Psoas muscle (tissue), 8 donors: ENCODE results near the gene CENPV. TPM values are rescaled to one million over a fixed set of nuclear protein-coding genes. Genes with fewer than 3 reads are reported as not detected.
A peak's percentile ranks its signal among the peaks of the same experiment; 100 is the strongest.

ENCODE experiments used
- ATAC-seq, 4 donors: fragments of 200-7000 bp; cut with Tn5 transposase; one replicate each; pipeline ENCODE4 v1.9.1; 2020; ENCODE audit warnings: moderate library complexity in 3 of 4, mild to moderate bottlenecking in 2 of 4
- DNase-seq, 2 donors: peaks; one replicate each; pipeline ENCODE4 v3.0.0-alpha.2; 2020
- H3K27ac ChIP-seq: fragments of 200-600 bp; one replicate; pipeline ENCODE4 v1.8.0; 2022
- H3K27me3 ChIP-seq, 3 donors: fragments of 200-600 bp in 1 of 3; one replicate each; pipeline versions ENCODE4 v1.6.1 to v1.8.0; 2013 to 2022; ENCODE audit warnings: low read length in 2 of 3, mild to moderate bottlenecking in 2 of 3, moderate library complexity in 1 of 3; ENCODE audit not compliant: insufficient read depth in 3 of 3
- H3K36me3 ChIP-seq, 2 donors: fragments of 200-600 bp in 1 of 2; one replicate each; pipeline versions ENCODE4 v1.6.1 to v1.8.0; 2013 to 2022; ENCODE audit warnings: low read depth in 1 of 2, mild to moderate bottlenecking in 1 of 2, moderate library complexity in 1 of 2; ENCODE audit not compliant: insufficient read depth in 1 of 2
- H3K4me1 ChIP-seq: fragments of 200-600 bp; one replicate; pipeline ENCODE4 v1.8.0; 2022
- H3K4me3 ChIP-seq: fragments of 200-600 bp; one replicate; pipeline ENCODE4 v1.8.0; 2022; ENCODE audit warnings: mild to moderate bottlenecking
- H3K9me3 ChIP-seq: fragments of 200-600 bp; one replicate; pipeline ENCODE4 v1.8.0; 2022
- CTCF ChIP-seq: fragments of 200-600 bp; IDR thresholded peaks from one replicate; pipeline ENCODE4 v1.8.0; 2022; ENCODE audit warnings: antibody characterized with exemption
- WGBS, 3 donors: extraction: QIAGEN DNeasy Blood & Tissue Kit; methylation state at CpG; one replicate each; pipeline versions ENCODE4 v1.1.6 to v1.1.7; 2013; 5-methylcytosine and 5-hydroxymethylcytosine counted together
- intact Hi-C, 2 donors: fragments of 100-400 bp; cut with DNase I; formaldehyde crosslinking; loops; one replicate each; pipeline versions ENCODE4 v1.11.0 to v1.14.2; 2022
- polyA plus RNA-seq, 3 donors: library from polyadenylated mRNA; stranded (reverse); fragments of 200-250 nt; gene quantifications; one replicate each; pipeline ENCODE4 v1.2.3, GENCODE V29; 2013
- total RNA-seq, 4 donors: library from RNA; stranded (reverse); fragmentation: NEBNext Ultra II Directional in 2 of 4; extraction: Animal tissue kit (Norgen Biotek cat#: 25700) in 2 of 4; gene quantifications; one replicate each; pipeline versions ENCODE4 v1.2.1 to v1.2.4, GENCODE V29; 2021 to 2023
- donor health status: healthy with polysubstance abuse.
- donor health status: DM: no; HTN: no; CAD: no; lungs with moderate emphysema.
- donor health status: Bipolar disorder and iron deficiency.
- donor health status: healthy.
- donor health status: DM: yes; HTN: yes; CAD: no.
- donor health status: DM: no; HTN: no; CAD: no.
- donor health status: DM: no; HTN: no; CAD: no.
- donor health status: DM: yes; HTN: yes; CAD: no.

Gene CENPV
- total and polyA plus RNA-seq, 7 donors = 29.6 to 68.3 (median 36.5) TPM

GRCh38 chr17:16348586-16348985 is 4.7 kb downstream of the CENPV start:
- no peak overlapping the region for H3K27ac ChIP-seq
- intact Hi-C loops = loop anchor here in 1 of 2 donors (5.0 kb wide), 1 partner anchor 814 kb away; no protein-coding TSS in a partner anchor

GRCh38 chr17:16346721-16347271 is 6.5 kb downstream of the CENPV start:
- Histone ChIP-seq H3K4me1 (peaks cover 7% of the 10 kb centered on the region), H3K27ac (no peak overlapping the region), H3K9me3 (no peaks in the 10 kb centered on the region), H3K4me3 (no peak overlapping the region), H3K36me3 (peaks cover 6 to 60% of the 10 kb centered on the region in 2 donors), H3K27me3 (no peaks in the 10 kb centered on the region)
- intact Hi-C loops = loop anchor here in 1 of 2 donors (5.0 kb wide), 1 partner anchor 816 kb away; no protein-coding TSS in a partner anchor
- no peak for DNase-seq
- 92 to 97% (median 94%) methylated on average over 6 of the region's 6 CpGs for WGBS, 3 donors
- no peak for TF ChIP-seq CTCF
- no peak for ATAC-seq

More at GRCh38 chr17:16348586-16348985, 4.7 kb downstream of the CENPV start:
- H3K4me1 ChIP-seq = peaks cover 11% of the 10 kb centered on the region
- DNase-seq (no peak), ATAC-seq (no peak)
- no peaks in the 10 kb centered on the region for H3K9me3 ChIP-seq
- TF ChIP-seq CTCF = no peak
- 91 to 96% (median 93%) methylated on average over 6 of the region's 6 CpGs for WGBS, 3 donors
- H3K36me3 ChIP-seq = peaks cover 6 to 44% of the 10 kb centered on the region in 2 donors
- H3K27me3 ChIP-seq = no peaks in the 10 kb centered on the region
- no peak overlapping the region for H3K4me3 ChIP-seq

DNA sequence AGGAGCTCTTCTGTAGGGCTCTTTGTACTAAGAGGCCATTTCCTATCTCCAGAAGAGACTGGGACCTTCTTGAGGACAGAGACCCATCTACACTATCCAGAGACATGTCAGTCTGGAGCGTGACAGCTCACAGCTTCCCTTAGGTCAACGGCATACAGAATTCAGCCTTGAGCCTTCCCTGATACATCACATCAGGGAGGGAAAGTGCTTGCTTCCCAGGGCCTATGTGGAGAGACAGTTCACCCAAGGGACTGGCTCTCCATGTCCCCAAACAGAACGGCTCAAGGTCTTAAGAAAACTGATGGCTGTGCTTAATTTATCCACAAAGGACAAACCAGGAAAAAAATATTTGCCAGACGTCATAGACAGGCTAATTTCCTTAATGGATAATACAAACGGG is 7.7 kb downstream of the CENPV start:
- H3K4me1 ChIP-seq = peaks cover 5% of the 10 kb centered on the region
- no peak overlapping the region for H3K4me3 ChIP-seq
- ATAC-seq (no peak), DNase-seq (no peak)
- no peak overlapping the region for H3K27ac ChIP-seq
- H3K27me3 ChIP-seq = no peaks in the 10 kb centered on the region
- no peak for TF ChIP-seq CTCF
- intact Hi-C loops = loop anchor here in 1 of 2 donors (5.0 kb wide), 1 partner anchor 817 kb away; no protein-coding TSS in a partner anchor
- WGBS, 3 donors = 74 to 85% (median 76%) methylated on average over 5 of the region's 5 CpGs
- H3K36me3 ChIP-seq = peaks cover 6 to 60% of the 10 kb centered on the region in 2 donors
- no peaks in the 10 kb centered on the region for H3K9me3 ChIP-seq

DNA sequence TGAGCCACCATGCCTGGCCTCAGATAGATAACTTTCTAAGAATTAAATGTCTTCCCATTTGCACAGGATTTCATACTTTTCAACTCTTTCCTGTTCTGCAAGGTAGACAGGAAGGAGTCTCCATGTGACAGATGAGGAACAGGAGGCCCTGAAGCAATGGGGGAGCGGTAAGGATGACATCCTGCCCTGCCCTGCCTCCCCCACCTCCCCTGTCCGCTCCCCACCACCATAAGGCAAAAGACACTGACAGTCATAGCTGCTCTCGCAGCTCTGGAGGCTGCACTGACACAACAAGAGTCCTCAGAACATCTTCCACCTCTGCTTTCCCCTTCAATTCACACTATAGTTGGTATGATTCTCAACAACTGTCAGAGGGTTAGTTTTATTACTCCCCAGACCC is 9.7 kb downstream of the CENPV start:
- peaks cover 4 to 46% of the 10 kb centered on the region in 2 donors for H3K36me3 ChIP-seq
- H3K27me3 ChIP-seq = no peaks in the 10 kb centered on the region
- DNase-seq = no peak
- ATAC-seq = no peak
- 92 to 99% (median 97%) methylated on average over 3 of the region's 3 CpGs for WGBS, 3 donors
- H3K4me3 ChIP-seq = no peak overlapping the region
- intact Hi-C loops = no loop called here
- H3K27ac ChIP-seq = peak overlapping the region; percentile 65
- TF ChIP-seq CTCF = no peak
- peaks cover 5% of the 10 kb centered on the region for H3K4me1 ChIP-seq
- H3K9me3 ChIP-seq = no peaks in the 10 kb centered on the region

GRCh38 chr17:16342979-16343378 is 10.3 kb downstream of the CENPV start:
- Histone ChIP-seq H3K9me3 (no peaks in the 10 kb centered on the region), H3K36me3 (peaks cover 0 to 41% of the 10 kb centered on the region in 2 donors), H3K27ac (peak overlapping the region; percentile 65), H3K27me3 (no peaks in the 10 kb centered on the region), H3K4me3 (no peak overlapping the region), H3K4me1 (peaks cover 5% of the 10 kb centered on the region)
- WGBS, 3 donors = 44 to 60% (median 54%) methylated on average over 4 of the region's 4 CpGs
- ATAC-seq (peak; percentile 90 to 97 (median 95)), DNase-seq (peak; percentile 58 to 75)
- intact Hi-C loops = no loop called here
- TF ChIP-seq CTCF = no peak
